IMR-90 (cell line): ENCODE results near the gene SQSTM1. TPM values are rescaled to one million over a fixed set of nuclear protein-coding genes. Genes with fewer than 3 reads are reported as not detected.

ENCODE experiments used
- ATAC-seq: fragments of 200-7000 bp; cut with Tn5 transposase; 2 replicates; pipeline ENCODE4 v1.9.1; 2020; ENCODE audit warnings: low read depth, mild to moderate bottlenecking, moderate library complexity
- BruUV-seq: library from RNA; stranded (reverse); fragments of 400-500 nt; replicated peaks from 2 replicates; lab custom pipeline; 2021; lab: Mats Ljungman, UMichigan
- CTCF ChIA-PET: fragments of 300-600 bp; formaldehyde crosslinking; extraction: SDS; loops from one replicate; lab custom pipeline; 2021; ENCODE audit warnings: antibody characterized with exemption; lab: Yijun Ruan, JAX
- POLR2A ChIA-PET: fragments of 300-600 bp; sonication (Branson Sonifier 250); formaldehyde crosslinking; loops from one replicate; lab custom pipeline; 2022; ENCODE audit warnings: antibody characterized with exemption; ENCODE audit not compliant: unreplicated experiment; lab: Charles Lee
- DNase-seq: peaks from one replicate; pipeline ENCODE4 v3.0.0; 2013
- H2AFZ ChIP-seq: replicated peaks from 2 replicates; pipeline ENCODE3; 2013; ENCODE audit warnings: low read length, mild to moderate bottlenecking; ENCODE audit not compliant: poor library complexity
- H2AK5ac ChIP-seq: 2 replicates; pipeline ENCODE4 v1.6.1; 2013; ENCODE audit warnings: low read depth, low read length, inconsistent platforms
- H2AK9ac ChIP-seq: replicated peaks from 2 replicates; pipeline ENCODE3; 2013; ENCODE audit warnings: mild to moderate bottlenecking, low read depth, low read length, moderate library complexity; ENCODE audit not compliant: poor library complexity
- H2BK120ac ChIP-seq: 2 replicates; pipeline ENCODE4 v1.6.1; 2013; ENCODE audit warnings: low read depth, low read length, inconsistent platforms
- H2BK15ac ChIP-seq: 3 replicates; pipeline ENCODE4 v1.6.1; 2013; ENCODE audit warnings: low read depth, low read length, inconsistent platforms
- H2BK20ac ChIP-seq: 2 replicates; pipeline ENCODE4 v1.6.1; 2013; ENCODE audit warnings: low read depth, mild to moderate bottlenecking, inconsistent platforms, low read length, moderate library complexity
- H2BK5ac ChIP-seq: 2 replicates; pipeline ENCODE4 v1.6.1; 2013; ENCODE audit warnings: mild to moderate bottlenecking, low read depth, low read length, inconsistent platforms; ENCODE audit not compliant: poor library complexity, severe bottlenecking
- H3K14ac ChIP-seq: replicated peaks from 2 replicates; pipeline ENCODE4 v1.6.1; 2013; ENCODE audit warnings: low read depth, low read length, inconsistent platforms
- H3K18ac ChIP-seq: 2 replicates; pipeline ENCODE4 v1.6.1; 2013; ENCODE audit warnings: low read depth, low read length, control low read depth
- H3K23ac ChIP-seq: 2 replicates; pipeline ENCODE4 v1.6.1; 2013; ENCODE audit warnings: low read depth, low read length, inconsistent platforms
- H3K27ac ChIP-seq: 2 replicates; pipeline ENCODE4 v1.5.1; 2013; ENCODE audit warnings: mild to moderate bottlenecking, control low read depth, low read length; ENCODE audit not compliant: insufficient read depth
- H3K27me3 ChIP-seq: 2 replicates; pipeline ENCODE4 v1.6.1; 2013; ENCODE audit warnings: low read length; ENCODE audit not compliant: control insufficient read depth, insufficient read depth
- H3K36me3 ChIP-seq: 2 replicates; pipeline ENCODE4 v1.6.1; 2013; ENCODE audit warnings: low read length, mixed read lengths; ENCODE audit not compliant: control insufficient read depth, insufficient read depth
- H3K4ac ChIP-seq: 2 replicates; pipeline ENCODE4 v1.6.1; 2013; ENCODE audit warnings: low read depth, low read length, inconsistent platforms
- H3K4me1 ChIP-seq: 2 replicates; pipeline ENCODE4 v1.6.1; 2013; ENCODE audit warnings: low read length, mixed read lengths; ENCODE audit not compliant: control insufficient read depth, insufficient read depth
- H3K4me2 ChIP-seq: 2 replicates; pipeline ENCODE4 v1.6.1; 2013; ENCODE audit warnings: low read depth, mild to moderate bottlenecking, control low read depth, low read length, moderate library complexity
- H3K4me3 ChIP-seq: 2 replicates; pipeline ENCODE4 v1.5.1; 2013; ENCODE audit warnings: low read depth, mild to moderate bottlenecking, control low read depth, low read length, moderate library complexity; ENCODE audit not compliant: insufficient read depth
- H3K56ac ChIP-seq: 2 replicates; pipeline ENCODE4 v1.6.1; 2013; ENCODE audit warnings: low read length, inconsistent platforms; ENCODE audit not compliant: insufficient read depth; ENCODE audit errors: extremely low read depth
- H3K79me1 ChIP-seq, 2 experiments: 2 replicates each; pipeline ENCODE4 v1.6.1; 2013; ENCODE audit warnings: low read length in 2 of 2, inconsistent platforms in 1 of 2, low read depth in 1 of 2
- H3K9ac ChIP-seq: 2 replicates; pipeline ENCODE4 v1.6.1; 2013; ENCODE audit warnings: low read depth, low read length, control low read depth
- H3K9me1 ChIP-seq: 2 replicates; pipeline ENCODE4 v1.6.1; 2013; ENCODE audit warnings: low read length, inconsistent platforms; ENCODE audit not compliant: insufficient read depth
- H3K9me3 ChIP-seq: 2 replicates; pipeline ENCODE4 v1.6.1; 2013; ENCODE audit warnings: low read length; ENCODE audit not compliant: control insufficient read depth, insufficient read depth
- H4K20me1 ChIP-seq: 2 replicates; pipeline ENCODE4 v1.6.1; 2013; ENCODE audit warnings: low read length, inconsistent platforms; ENCODE audit not compliant: insufficient read depth
- H4K5ac ChIP-seq: 2 replicates; pipeline ENCODE4 v1.6.1; 2013; ENCODE audit warnings: mild to moderate bottlenecking, low read depth, low read length, control low read depth
- H4K8ac ChIP-seq, 2 experiments: 2 replicates each; pipeline ENCODE4 v1.6.1; 2013; ENCODE audit warnings: low read depth in 2 of 2, low read length in 2 of 2, control low read depth in 1 of 2, inconsistent platforms in 1 of 2
- H4K91ac ChIP-seq: 2 replicates; pipeline ENCODE4 v1.6.1; 2013; ENCODE audit warnings: low read depth, low read length, inconsistent platforms; ENCODE audit not compliant: insufficient read depth
- MAFK ChIP-seq: IDR thresholded peaks from 2 replicates; pipeline ENCODE4 v1.6.1; 2012; ENCODE audit warnings: low read depth, low read length, improper control_type of control experiment
- WGBS, 2 experiments: methylation state at CpG; one replicate each; pipeline versions ENCODE4 v1.1.5 to v1.1.7; 2013; ENCODE audit warnings: missing lambda C conversion rate in 2 of 2; ENCODE audit not compliant: insufficient read length in 1 of 2; ENCODE audit errors: extremely low coverage in 2 of 2; 5-methylcytosine and 5-hydroxymethylcytosine counted together
- dilution Hi-C: fragments of 300-500 bp; cut with HindIII; formaldehyde crosslinking; loops from one replicate; pipeline ENCODE4 v1.14.3; 2018; ENCODE audit warnings: low sequenced_read_pairs; ENCODE audit not compliant: unreplicated experiment
- in situ Hi-C: fragments of 300-500 bp; cut with MboI; formaldehyde crosslinking; loops from 3 replicates; pipeline ENCODE4 v1.14.3; 2019; ENCODE audit warnings: low sequenced_read_pairs, inconsistent platforms, mixed read lengths
- intact Hi-C: fragments of 100-400 bp; cut with micrococcal nuclease; formaldehyde crosslinking; loops from 2 replicates; pipeline ENCODE4 v1.10.0; 2022
- polyA plus RNA-seq, 3 experiments: library from polyadenylated mRNA; depleted of rRNA; stranded (reverse); fragments of >200 nt; gene quantifications; 2 replicates each; pipeline ENCODE4 v1.2.3, GENCODE V29; 2012; ENCODE audit warnings: low replicate concordance in 1 of 3
- total RNA-seq: library from RNA; depleted of rRNA; stranded (reverse); fragments of >200 nt; gene quantifications from 2 replicates; pipeline ENCODE4 v1.2.3, GENCODE V29; 2012

SQSTM1 gene
- total and polyA plus RNA-seq, 2 of the 4 experiments (the other 2 are of a cell fraction), result 152 to 184 TPM

DNA sequence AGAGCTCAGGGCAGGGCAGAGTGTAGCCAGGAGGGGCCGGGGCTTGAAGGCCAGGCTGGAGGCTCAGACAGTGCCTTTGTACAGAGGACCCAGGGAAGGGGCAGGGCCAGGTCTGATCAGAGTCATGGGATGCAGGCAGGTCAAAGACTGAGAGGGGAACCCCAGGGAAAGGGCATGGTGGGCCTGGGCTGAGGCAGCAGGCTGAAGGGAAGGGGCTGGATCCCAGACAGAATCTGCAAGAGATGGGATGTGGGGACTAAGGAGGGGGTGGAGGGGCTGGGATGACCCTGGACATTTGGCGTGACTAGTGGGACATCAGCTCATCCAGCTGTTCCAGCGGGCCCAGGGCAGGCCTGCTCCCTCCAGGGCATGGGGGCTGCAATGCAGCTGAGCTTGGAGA is 53.4 kb downstream of the SQSTM1 start:
- DNase-seq (no peak), ATAC-seq (no peak)
- H3K9me1 ChIP-seq, result no peaks in the 10 kb centered on the region
- no peak overlapping the region for H2BK5ac ChIP-seq
- no peak overlapping the region for H2BK20ac ChIP-seq
- no peaks in the 10 kb centered on the region for H3K27me3 ChIP-seq
- no peak overlapping the region for H2BK120ac ChIP-seq
- no peak overlapping the region for H3K4me2 ChIP-seq
- no peak overlapping the region for H3K4me3 ChIP-seq
- in situ Hi-C loops (no loop called here), dilution Hi-C loops (no loop called here), intact Hi-C loops (no loop called here)
- H3K36me3 ChIP-seq, result peaks cover 73% of the 10 kb centered on the region
- H3K56ac ChIP-seq, result no peak overlapping the region
- no peak overlapping the region for H4K8ac ChIP-seq
- H3K23ac ChIP-seq, result no peak overlapping the region
- CTCF ChIA-PET, result no interaction called here
- H3K14ac ChIP-seq, result no peak overlapping the region
- H2AK5ac ChIP-seq, result no peak overlapping the region
- no peak overlapping the region for H4K91ac ChIP-seq
- H4K20me1 ChIP-seq, result no peaks in the 10 kb centered on the region
- WGBS, 2 experiments, result 86% methylated on average over 1 of the region's 3 CpGs; no CpG with 5 or more reads in 1 of the 2 experiments
- no peaks in the 10 kb centered on the region; a peak in 1 of 4 replicates for H3K79me1 ChIP-seq
- no peaks in the 10 kb centered on the region for H3K4me1 ChIP-seq
- H3K18ac ChIP-seq, result no peak overlapping the region
- H2AK9ac ChIP-seq, result no peak overlapping the region
- POLR2A ChIA-PET, result no interaction called here
- H3K9me3 ChIP-seq, result no peaks in the 10 kb centered on the region
- BruUV-seq, result no TSS peak
- no peak overlapping the region for H2AFZ ChIP-seq
- TF ChIP-seq MAFK, result no peak
- H4K5ac ChIP-seq, result no peak overlapping the region
- no peak overlapping the region for H2BK15ac ChIP-seq
- no peak overlapping the region for H3K27ac ChIP-seq
- no peak overlapping the region for H3K9ac ChIP-seq
- no peak overlapping the region for H3K4ac ChIP-seq
